Gastroesophageal sphincter (tissue), 4 donors: ENCODE measurements around the gene NAALADL1. TPM values are rescaled to one million over a fixed set of nuclear protein-coding genes. Genes with fewer than 3 reads are reported as not detected.

Experiments
- ATAC-seq: fragments of 150-250 bp; one replicate; pipeline ENCODE4 v1.9.1; 2016; ENCODE audit warnings: mild to moderate bottlenecking, moderate library complexity
- H3K27ac ChIP-seq, 4 donors: fragments of 200-600 bp; sonication (generic) in 3 of 4; 1 replicate in 3 of 4; 2 replicates in 1 of 4; pipeline ENCODE4 v1.5.1; 2016 to 2019
- H3K27me3 ChIP-seq: fragments of 200-600 bp; sonication (generic); one replicate; pipeline ENCODE4 v1.5.1; 2019
- H3K36me3 ChIP-seq, 2 donors: fragments of 200-600 bp; sonication (generic); one replicate each; pipeline ENCODE4 v1.5.1; 2019; ENCODE audit warnings: control low read depth in 1 of 2
- H3K4me1 ChIP-seq, 3 donors: fragments of 200-600 bp; sonication (generic); 1 replicate in 2 of 3; 2 replicates in 1 of 3; pipeline ENCODE4 v1.5.1; 2016 to 2019; ENCODE audit warnings: control low read depth in 2 of 3
- H3K4me3 ChIP-seq, 2 donors: fragments of 200-600 bp; sonication (generic); one replicate each; pipeline ENCODE4 v1.5.1; 2019; ENCODE audit warnings: mild to moderate bottlenecking in 1 of 2, moderate library complexity in 1 of 2
- H3K9me3 ChIP-seq, 3 donors: fragments of 200-600 bp; sonication (generic); one replicate each; pipeline ENCODE4 v1.5.1; 2017 to 2019; ENCODE audit warnings: control low read depth in 2 of 3
- CTCF ChIP-seq, 4 experiments: fragments of 200-600 bp in 2 of 4; fragments of 450-650 bp in 2 of 4; sonication (generic) in 1 of 4; IDR thresholded peaks; one replicate each; pipeline ENCODE4 v1.5.1; 2017 to 2019; ENCODE audit warnings: antibody characterized with exemption in 4 of 4, mild to moderate bottlenecking in 2 of 4, moderate library complexity in 2 of 4
- EP300 ChIP-seq: sonication (generic); formaldehyde crosslinking; IDR thresholded peaks from one replicate; pipeline ENCODE4 v1.6.1; 2017; ENCODE audit warnings: antibody characterized with exemption, mild to moderate bottlenecking
- POLR2A ChIP-seq, 2 donors: fragments of 450-650 bp; IDR thresholded peaks; one replicate each; pipeline ENCODE4 v1.6.1; 2017; ENCODE audit warnings: antibody characterized with exemption in 2 of 2, mild to moderate bottlenecking in 2 of 2, moderate library complexity in 1 of 2
- POLR2AphosphoS5 ChIP-seq: sonication (generic); formaldehyde crosslinking; IDR thresholded peaks from one replicate; pipeline ENCODE4 v1.6.1; 2017; ENCODE audit warnings: antibody characterized with exemption
- WGBS, 2 donors: methylation state at CpG; one replicate each; pipeline ENCODE4 v1.1.5; 2018; ENCODE audit warnings: low coverage in 1 of 2; 5-methylcytosine and 5-hydroxymethylcytosine counted together
- small RNA-seq, 4 donors: library from RNA; depleted of rRNA; stranded (forward); fragments of <200 nt; gene quantifications; one replicate each; pipeline ENCODE3, GENCODE V24; 2016
- total RNA-seq, 4 donors: library from RNA; depleted of rRNA; stranded (reverse); fragments of >200 nt; gene quantifications; one replicate each; pipeline ENCODE4 v1.1.0, GENCODE V29; 2016

The NAALADL1 gene
- total RNA-seq, 4 donors from 2014 or later = 21.8 to 38.5 (median 29.0) TPM

- H3K4me3 ChIP-seq = peak overlapping the region; percentile 15 to 51
- peak overlapping the region in 3 of 4 donors; percentile 59 to 77 (median 71) for H3K27ac ChIP-seq
- no peaks in the 10 kb centered on the region for H3K27me3 ChIP-seq
- ATAC-seq = peak; percentile 22
- 8% methylated on average over 5 of the region's 11 CpGs; no CpG with 5 or more reads in 1 of the 2 donors for WGBS, 2 donors
- H3K9me3 ChIP-seq = no peaks in the 10 kb centered on the region
- TF ChIP-seq POLR2A (IDR thresholded peaks at IDR 0.05) (no peak), EP300 (no peak), CTCF (IDR thresholded peaks at IDR 0.05) (no peak), POLR2AphosphoS5 (no peak)
- H3K4me1 ChIP-seq = peaks cover 0 to 22% (median 0%) of the 10 kb centered on the region in 3 donors
- peaks cover 0 to 10% of the 10 kb centered on the region in 2 donors for H3K36me3 ChIP-seq
These were observed 62.0 kb downstream of the NAALADL1 start for GRCh38 chr11:64996327-64996709.

Small RNAs within 50 kb of the gene (small RNA-seq; reads per million reads assigned to genes)
- gene MIR6879 (0 to 0.37 (median 0.09) reads per million in 4 donors), gene SNX15 (0 reads per million in 4 donors)

Other genes starting within 250 kb of the NAALADL1 start
- gene MEN1, start 248.0 kb downstream of the NAALADL1 start, total RNA-seq = 10 to 100 TPM in 2 of 4 donors, 1 to 10 TPM in 2; 7.1 to 20.9 (median 11.6) TPM
- gene CDC42BPG, start 213.9 kb downstream of the NAALADL1 start, total RNA-seq = under 1 TPM; 0.08 to 0.94 (median 0.22) TPM
- gene EHD1, start 179.9 kb downstream of the NAALADL1 start, total RNA-seq = 100 to 1,000 TPM in 2 of 4 donors, 10 to 100 TPM in 2; 92.1 to 188 (median 101) TPM
- gene ATG2A, start 141.3 kb downstream of the NAALADL1 start, total RNA-seq = 10 to 100 TPM; 18.8 to 27.2 (median 26.3) TPM
- 10 to 100 TPM; 20.3 to 41.2 (median 27.0) TPM for gene PPP2R5B, start 133.9 kb downstream of the NAALADL1 start, total RNA-seq
- not detected for gene GPHA2, start 122.7 kb downstream of the NAALADL1 start, total RNA-seq
- gene MAJIN, start 86.4 kb downstream of the NAALADL1 start, total RNA-seq = not detected
- 1 to 10 TPM; 1.5 to 3.4 (median 1.6) TPM for gene BATF2, start 61.6 kb downstream of the NAALADL1 start, total RNA-seq
- gene ARL2, start 44.4 kb downstream of the NAALADL1 start, total RNA-seq = 100 to 1,000 TPM; 158 to 220 (median 179) TPM
- gene SNX15, start 31.1 kb downstream of the NAALADL1 start, total RNA-seq = 10 to 100 TPM; 23.6 to 42.5 (median 30.1) TPM
- gene SAC3D1, start 17.3 kb downstream of the NAALADL1 start, total RNA-seq = 10 to 100 TPM in 3 of 4 donors, 1 to 10 TPM in 1; 4.7 to 13.6 (median 12.7) TPM
- 1 to 10 TPM in 2 of 4 donors, under 1 TPM in 2; 0.78 to 1.7 (median 0.99) TPM for gene CDCA5, start 25.5 kb upstream of the NAALADL1 start, total RNA-seq
- 10 to 100 TPM; 26.3 to 43.9 (median 33.3) TPM for gene ZFPL1, start 25.7 kb upstream of the NAALADL1 start, total RNA-seq
- gene VPS51, start 37.7 kb upstream of the NAALADL1 start, total RNA-seq = 100 to 1,000 TPM; 374 to 526 (median 407) TPM
- 10 to 100 TPM in 3 of 4 donors, 1 to 10 TPM in 1; 7.1 to 25.2 (median 18.3) TPM for gene TM7SF2, start 53.3 kb upstream of the NAALADL1 start, total RNA-seq
- gene ZNHIT2, start 59.1 kb upstream of the NAALADL1 start, total RNA-seq = 10 to 100 TPM; 13.6 to 19.1 (median 15.4) TPM
- 100 to 1,000 TPM; 464 to 971 (median 566) TPM for gene FAU, start 63.6 kb upstream of the NAALADL1 start, total RNA-seq
- 100 to 1,000 TPM in 1 of 4 donors, 10 to 100 TPM in 3; 83.9 to 114 (median 94.1) TPM for gene MRPL49, start 63.8 kb upstream of the NAALADL1 start, total RNA-seq
- 10 to 100 TPM; 19.0 to 38.7 (median 26.0) TPM for gene SYVN1, start 76.0 kb upstream of the NAALADL1 start, total RNA-seq
- not detected for gene SPDYC, start 111.7 kb upstream of the NAALADL1 start, total RNA-seq
- gene CAPN1, start 123.4 kb upstream of the NAALADL1 start, total RNA-seq = 100 to 1,000 TPM; 100 to 196 (median 156) TPM
- 10 to 100 TPM in 2 of 4 donors, 1 to 10 TPM in 2; 7.7 to 18.5 (median 13.2) TPM for gene POLA2, start 203.4 kb upstream of the NAALADL1 start, total RNA-seq